Measurements from ENCODE around the gene MAST4.
A peak's percentile ranks its signal among the peaks of the same experiment; 100 is the strongest.
"Not testable (repeated sequence)": the region's sequence is repeated elsewhere in the genome, so short reads cannot be mapped to it uniquely, and the experiment has no call there.

Gene MAST4

GRCh38 chr5:66747607-66748006, 151.4 kb downstream of the MAST4 start:
- no peak for DNase-seq

- DNase-seq: not testable (repeated sequence)
Observed at GRCh38 chr5:66752668-66753067, 156.5 kb downstream of the MAST4 start.

- DNase-seq: peak; percentile 37
Observed at GRCh38 chr5:66757219-66757833, 161.1 kb downstream of the MAST4 start.

GRCh38 chr5:66757834-66758371, 161.7 kb downstream of the MAST4 start:
- no peak for DNase-seq

- DNase-seq: no peak
Observed at GRCh38 chr5:66769030-66769733, 173.0 kb downstream of the MAST4 start.

GRCh38 chr5:66769839-66770617, 173.8 kb downstream of the MAST4 start:
- peak; percentile 19 for DNase-seq

- no peak for DNase-seq
Observed at GRCh38 chr5:66777868-66778267, 181.7 kb downstream of the MAST4 start.

GRCh38 chr5:66779528-66779927, 183.3 kb downstream of the MAST4 start:
- DNase-seq: no peak

- DNase-seq: no peak
Observed at GRCh38 chr5:66788556-66788955, 192.4 kb downstream of the MAST4 start.

GRCh38 chr5:66789434-66789833, 193.2 kb downstream of the MAST4 start:
- no peak for DNase-seq

- DNase-seq: peak; percentile 19
Observed at GRCh38 chr5:66793049-66793448, 196.9 kb downstream of the MAST4 start.

GRCh38 chr5:66795682-66796081, 199.5 kb downstream of the MAST4 start:
- peak; percentile 70 for DNase-seq

- no peak for DNase-seq
Observed at GRCh38 chr5:66796305-66797292, 200.4 kb downstream of the MAST4 start.

GRCh38 chr5:66802941-66803340, 206.7 kb downstream of the MAST4 start:
- DNase-seq: no peak

GRCh38 chr5:66805514-66806430, 209.6 kb downstream of the MAST4 start:
- DNase-seq: no peak

- peak; percentile 27 for DNase-seq
Observed at GRCh38 chr5:66807743-66808142, 211.6 kb downstream of the MAST4 start.

GRCh38 chr5:66808663-66809062, 212.5 kb downstream of the MAST4 start:
- DNase-seq: no peak

- DNase-seq: no peak
Observed at GRCh38 chr5:66810151-66810550, 214.0 kb downstream of the MAST4 start.

- no peak for DNase-seq
Observed at GRCh38 chr5:66810848-66811261, 214.7 kb downstream of the MAST4 start.

GRCh38 chr5:66812291-66812690, 216.1 kb downstream of the MAST4 start:
- no peak for DNase-seq

GRCh38 chr5:66813306-66813705, 217.1 kb downstream of the MAST4 start:
- no peak for DNase-seq
